Endodermal cell (in vitro differentiated cells): ENCODE measurements around the gene PYGM. TPM values are rescaled to one million over a fixed set of nuclear protein-coding genes. Genes with fewer than 3 reads are reported as not detected.

Source experiments
- DNase-seq: peaks from one replicate; pipeline ENCODE4 v3.0.0-alpha.2; 2017
- H3K27ac ChIP-seq: 2 replicates; pipeline ENCODE4 v1.5.1; 2013; ENCODE audit warnings: mild to moderate bottlenecking, low read depth, low read length, moderate library complexity
- H3K27me3 ChIP-seq: 2 replicates; pipeline ENCODE4 v1.6.1; 2013; ENCODE audit warnings: mild to moderate bottlenecking, low read length, moderate library complexity; ENCODE audit not compliant: insufficient read depth, control insufficient read depth, poor library complexity, severe bottlenecking
- H3K36me3 ChIP-seq: 2 replicates; pipeline ENCODE4 v1.7.0; 2013; ENCODE audit warnings: mild to moderate bottlenecking, low read length, moderate library complexity; ENCODE audit not compliant: control insufficient read depth, insufficient read depth
- H3K4me1 ChIP-seq: one replicate; pipeline ENCODE4 v1.7.0; 2013; ENCODE audit warnings: low read length; ENCODE audit not compliant: control insufficient read depth, insufficient read depth
- H3K4me3 ChIP-seq: 2 replicates; pipeline ENCODE4 v1.5.1; 2013; ENCODE audit warnings: mild to moderate bottlenecking, low read length, moderate library complexity
- H3K9ac ChIP-seq: 2 replicates; pipeline ENCODE4 v1.6.1; 2013; ENCODE audit warnings: mild to moderate bottlenecking, low read length, moderate library complexity; ENCODE audit not compliant: poor library complexity, severe bottlenecking; ENCODE audit errors: extremely low read depth
- H3K9me3 ChIP-seq: 2 replicates; pipeline ENCODE4 v1.6.1; 2013; ENCODE audit warnings: mild to moderate bottlenecking, low read length, moderate library complexity; ENCODE audit not compliant: control insufficient read depth
- H3K27ac Mint-ChIP-seq: 2 replicates; pipeline ENCODE4 v1.8.0; 2020; ENCODE audit warnings: mixed read lengths
- H3K27me3 Mint-ChIP-seq: 2 replicates; pipeline ENCODE4 v1.8.0; 2021; ENCODE audit warnings: mild to moderate bottlenecking, mixed read lengths; ENCODE audit not compliant: insufficient read depth
- H3K36me3 Mint-ChIP-seq: 2 replicates; pipeline ENCODE4 v1.8.0; 2020; ENCODE audit warnings: low read depth, mixed read lengths
- H3K4me1 Mint-ChIP-seq: 2 replicates; pipeline ENCODE4 v1.8.0; 2020; ENCODE audit warnings: mixed read lengths
- H3K4me3 Mint-ChIP-seq: 2 replicates; pipeline ENCODE4 v1.8.0; 2020; ENCODE audit warnings: mild to moderate bottlenecking, moderate library complexity, mixed read lengths
- H3K9me3 Mint-ChIP-seq: 2 replicates; pipeline ENCODE4 v1.8.0; 2020; ENCODE audit warnings: mild to moderate bottlenecking, mixed read lengths
- WGBS, 2 experiments: methylation state at CpG; one replicate each; pipeline versions ENCODE4 v1.1.5 to v1.1.7; 2013; ENCODE audit warnings: missing lambda C conversion rate in 2 of 2, mixed read lengths in 1 of 2; ENCODE audit not compliant: insufficient coverage in 1 of 2, insufficient read length in 1 of 2; 5-methylcytosine and 5-hydroxymethylcytosine counted together
- total RNA-seq, 2 donors: library from RNA; stranded (reverse); fragmentation: NEBNext Ultra II Directional in 1 of 2; extraction: Animal tissue kit (Norgen Biotek cat#: 25700) in 1 of 2; gene quantifications; 2 replicates in 1 of 2; 3 replicates in 1 of 2; pipeline ENCODE4 v1.2.1, GENCODE V29; 2021
- TF ChIP-seq, protein P1 (sequence below): fragments of 200-600 bp; sonication (generic); conservative IDR thresholded peaks from 2 replicates; pipeline ENCODE4 v1.5.0; 2021; ENCODE audit warnings: antibody characterized with exemption, mild to moderate bottlenecking

Gene PYGM
- total RNA-seq, 2 donors from 2014 or later = 1.1 to 1.2 TPM

DNA sequence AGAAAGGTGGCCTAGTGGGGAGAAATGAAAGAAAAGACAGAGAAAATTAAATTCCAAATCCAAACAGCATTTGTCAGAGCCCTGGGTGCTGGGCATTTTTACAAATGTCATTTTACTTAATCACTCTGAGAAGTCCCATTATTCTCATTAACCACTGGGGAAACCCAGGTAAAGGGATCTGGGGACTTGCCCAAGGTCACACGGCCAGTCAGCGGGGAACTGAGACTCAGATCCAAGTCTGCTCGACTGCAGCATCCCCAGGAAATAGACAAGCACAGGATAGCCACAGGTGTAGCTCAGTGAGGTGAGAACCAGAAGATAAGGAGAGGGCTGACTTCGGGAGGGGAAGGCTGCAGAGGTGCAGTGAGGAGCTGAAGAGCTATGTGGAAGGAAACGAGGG lies 44.7 kb downstream of the PYGM start:
- 85 to 91% methylated on average over 5 of the region's 5 CpGs for WGBS, 2 experiments
- Mint-ChIP-seq H3K9me3 (no peaks in the 10 kb centered on the region), H3K27me3 (peaks cover 95% of the 10 kb centered on the region), H3K4me3 (no peak overlapping the region), H3K27ac (no peak overlapping the region), H3K4me1 (peaks cover 11% of the 10 kb centered on the region), H3K36me3 (no peaks in the 10 kb centered on the region)
- Histone ChIP-seq H3K27me3 (peaks cover 99% of the 10 kb centered on the region), H3K36me3 (no peaks in the 10 kb centered on the region), H3K4me3 (no peak overlapping the region), H3K9ac (no peak overlapping the region), H3K9me3 (no peaks in the 10 kb centered on the region), H3K4me1 (no peaks in the 10 kb centered on the region), H3K27ac (no peak overlapping the region)
- TF ChIP-seq, protein P1, sequence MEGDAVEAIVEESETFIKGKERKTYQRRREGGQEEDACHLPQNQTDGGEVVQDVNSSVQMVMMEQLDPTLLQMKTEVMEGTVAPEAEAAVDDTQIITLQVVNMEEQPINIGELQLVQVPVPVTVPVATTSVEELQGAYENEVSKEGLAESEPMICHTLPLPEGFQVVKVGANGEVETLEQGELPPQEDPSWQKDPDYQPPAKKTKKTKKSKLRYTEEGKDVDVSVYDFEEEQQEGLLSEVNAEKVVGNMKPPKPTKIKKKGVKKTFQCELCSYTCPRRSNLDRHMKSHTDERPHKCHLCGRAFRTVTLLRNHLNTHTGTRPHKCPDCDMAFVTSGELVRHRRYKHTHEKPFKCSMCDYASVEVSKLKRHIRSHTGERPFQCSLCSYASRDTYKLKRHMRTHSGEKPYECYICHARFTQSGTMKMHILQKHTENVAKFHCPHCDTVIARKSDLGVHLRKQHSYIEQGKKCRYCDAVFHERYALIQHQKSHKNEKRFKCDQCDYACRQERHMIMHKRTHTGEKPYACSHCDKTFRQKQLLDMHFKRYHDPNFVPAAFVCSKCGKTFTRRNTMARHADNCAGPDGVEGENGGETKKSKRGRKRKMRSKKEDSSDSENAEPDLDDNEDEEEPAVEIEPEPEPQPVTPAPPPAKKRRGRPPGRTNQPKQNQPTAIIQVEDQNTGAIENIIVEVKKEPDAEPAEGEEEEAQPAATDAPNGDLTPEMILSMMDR = no peak
- no peak for DNase-seq

DNA sequence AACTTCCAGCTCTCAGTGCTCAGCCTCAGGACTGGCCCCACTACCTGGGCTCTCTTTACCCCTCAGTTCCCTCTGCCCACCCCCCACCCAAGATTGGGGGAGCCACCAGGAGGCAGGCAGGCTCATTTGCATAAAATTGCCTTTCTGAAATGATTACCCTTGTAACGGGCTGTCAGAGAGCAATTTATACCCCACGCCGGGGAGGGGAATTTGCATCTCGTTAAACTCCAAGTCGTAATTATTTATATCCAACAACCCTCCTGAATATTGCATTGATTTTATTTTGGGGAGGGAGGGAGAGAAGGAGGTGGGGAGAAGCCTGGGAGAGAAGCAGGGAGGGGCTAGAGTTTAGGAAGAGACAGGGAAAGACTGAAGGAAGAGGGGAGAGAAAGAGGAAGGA lies 45.1 kb downstream of the PYGM start:
- peaks cover 11% of the 10 kb centered on the region for H3K4me1 Mint-ChIP-seq
- H3K9me3 Mint-ChIP-seq = no peaks in the 10 kb centered on the region
- Histone ChIP-seq H3K4me1 (no peaks in the 10 kb centered on the region), H3K9ac (no peak overlapping the region), H3K9me3 (no peaks in the 10 kb centered on the region), H3K27me3 (peaks cover 99% of the 10 kb centered on the region), H3K36me3 (no peaks in the 10 kb centered on the region), H3K27ac (no peak overlapping the region), H3K4me3 (no peak overlapping the region)
- H3K27ac Mint-ChIP-seq = no peak overlapping the region
- H3K4me3 Mint-ChIP-seq = no peak overlapping the region
- 77% methylated on average over 5 of the region's 5 CpGs; no CpG with 5 or more reads in 1 of the 2 experiments for WGBS, 2 experiments
- DNase-seq = no peak
- no peaks in the 10 kb centered on the region for H3K36me3 Mint-ChIP-seq
- TF ChIP-seq, protein P1 = no peak
- peaks cover 94% of the 10 kb centered on the region for H3K27me3 Mint-ChIP-seq

DNA sequence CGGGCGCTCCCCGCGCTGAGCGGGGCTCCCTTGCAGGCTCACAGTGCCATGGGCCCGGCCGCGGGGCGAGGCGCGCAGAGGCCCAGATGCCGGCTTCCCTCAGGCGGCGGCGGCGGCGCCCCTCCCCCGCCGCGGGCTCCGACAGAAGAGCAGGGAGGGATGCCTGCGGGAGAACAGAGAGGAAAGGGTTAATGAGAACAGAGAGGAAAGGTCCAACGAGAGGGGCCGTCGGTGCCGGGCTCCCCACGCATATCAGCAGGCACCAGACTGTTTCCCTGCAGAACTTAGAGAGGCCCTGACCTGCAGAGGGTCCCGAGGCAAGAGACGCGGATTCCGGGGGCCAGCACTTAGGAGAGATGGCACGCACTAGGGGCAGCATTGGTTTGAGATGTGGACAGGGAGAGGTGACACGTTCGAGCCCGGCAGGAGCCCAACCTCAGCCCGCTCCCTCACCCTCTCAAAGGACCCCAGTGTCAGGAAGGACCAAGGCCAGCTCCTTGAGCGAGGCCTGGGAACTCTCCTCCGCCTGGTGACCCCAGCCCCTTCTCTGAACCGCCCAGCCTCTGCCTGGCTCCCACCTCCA lies 45.9 kb downstream of the PYGM start:
- H3K4me3 Mint-ChIP-seq = peak overlapping the region; percentile 38
- Histone ChIP-seq H3K27ac (no peak overlapping the region), H3K9ac (no peak overlapping the region), H3K9me3 (no peaks in the 10 kb centered on the region), H3K4me3 (no peak overlapping the region), H3K27me3 (peaks cover 94% of the 10 kb centered on the region), H3K36me3 (no peaks in the 10 kb centered on the region), H3K4me1 (no peaks in the 10 kb centered on the region)
- peaks cover 11% of the 10 kb centered on the region for H3K4me1 Mint-ChIP-seq
- peak; percentile 87 for DNase-seq
- no peaks in the 10 kb centered on the region for H3K36me3 Mint-ChIP-seq
- TF ChIP-seq, protein P1 = no peak
- peaks cover 91% of the 10 kb centered on the region for H3K27me3 Mint-ChIP-seq
- H3K9me3 Mint-ChIP-seq = no peaks in the 10 kb centered on the region
- no peak overlapping the region for H3K27ac Mint-ChIP-seq
- 9 to 15% methylated on average over 15 to 39 of the region's 39 CpGs for WGBS, 2 experiments
